HEK293 (cell line): ENCODE measurements around the gene CBX8.

ENCODE experiments used
- CTCF ChIA-PET: fragments of 350-600 bp; formaldehyde crosslinking; extraction: SDS; loops from one replicate; lab custom pipeline; 2021; ENCODE audit warnings: antibody characterized with exemption; lab: Yijun Ruan, JAX
- POLR2A ChIA-PET: fragments of 300-600 bp; formaldehyde crosslinking; extraction: SDS; loops from one replicate; lab custom pipeline; 2020; ENCODE audit warnings: antibody characterized with exemption, inconsistent platforms; lab: Yijun Ruan, JAX
- H3K27ac ChIP-seq: fragments of 200-500 bp; sonication (Bioruptor generic); 2 replicates; pipeline ENCODE4 v1.5.1; 2014; ENCODE audit warnings: low read depth, low read length, control low read depth, inconsistent platforms; ENCODE audit errors: extremely low read depth
- H3K36me3 ChIP-seq, 2 experiments: fragments of 200-500 bp in 1 of 2; sonication (Bioruptor generic) in 1 of 2; 1 replicate in 1 of 2; 2 replicates in 1 of 2; pipeline ENCODE4 v1.5.1; 2014 to 2017; ENCODE audit warnings: inconsistent platforms in 2 of 2, low read length in 2 of 2; ENCODE audit not compliant: control insufficient read depth in 2 of 2, insufficient read depth in 1 of 2
- H3K4me1 ChIP-seq: fragments of 200-500 bp; sonication (Bioruptor generic); 2 replicates; pipeline ENCODE4 v1.5.1; 2014; ENCODE audit warnings: mild to moderate bottlenecking, low read length, inconsistent platforms; ENCODE audit not compliant: control insufficient read depth, insufficient read depth
- H3K4me3 ChIP-seq: 2 replicates; pipeline ENCODE4 v1.5.1; 2011; ENCODE audit warnings: low read depth, mild to moderate bottlenecking, control low read depth, low read length, moderate library complexity
- H3K9me3 ChIP-seq: fragments of 200-500 bp; sonication (Bioruptor generic); 2 replicates; pipeline ENCODE4 v1.5.1; 2014; ENCODE audit warnings: low read depth, low read length, inconsistent platforms; ENCODE audit not compliant: control insufficient read depth, insufficient read depth
- KLF7 ChIP-seq: fragments of 450-650 bp; formaldehyde crosslinking; IDR thresholded peaks from 2 replicates; pipeline ENCODE4 v1.5.1; 2016; ENCODE audit warnings: missing biosample characterization, missing genetic modification characterization, borderline replicate concordance
- MEIS1 ChIP-seq: sonication (generic); formaldehyde crosslinking; IDR thresholded peaks from 2 replicates; pipeline ENCODE4 v1.8.1; 2022; ENCODE audit warnings: missing genetic modification reagents, mild to moderate bottlenecking, borderline replicate concordance
- REPIN1 ChIP-seq: fragments of 450-650 bp; formaldehyde crosslinking; IDR thresholded peaks from 2 replicates; pipeline ENCODE4 v1.5.1; 2017; ENCODE audit warnings: missing biosample characterization, missing genetic modification characterization, low read depth
- SALL2 ChIP-seq: fragments of 450-650 bp; formaldehyde crosslinking; IDR thresholded peaks from 2 replicates; pipeline ENCODE4 v1.5.0; 2017; ENCODE audit warnings: missing biosample characterization, mild to moderate bottlenecking, missing genetic modification characterization, borderline replicate concordance
- SP2 ChIP-seq: fragments of 450-650 bp; formaldehyde crosslinking; IDR thresholded peaks from 2 replicates; pipeline ENCODE4 v1.5.1; 2016; ENCODE audit warnings: missing biosample characterization, missing genetic modification characterization
- SP3 ChIP-seq: fragments of 450-650 bp; formaldehyde crosslinking; IDR thresholded peaks from 2 replicates; pipeline ENCODE4 v1.5.1; 2016; ENCODE audit warnings: missing biosample characterization, missing genetic modification characterization
- ZBTB49 ChIP-seq: fragments of 450-650 bp; formaldehyde crosslinking; IDR thresholded peaks from 2 replicates; pipeline ENCODE4 v1.5.1; 2016; ENCODE audit warnings: missing biosample characterization, missing genetic modification characterization, low read depth
- ZNF18 ChIP-seq: fragments of 450-650 bp; formaldehyde crosslinking; IDR thresholded peaks from 2 replicates; pipeline ENCODE4 v1.5.1; 2016; ENCODE audit warnings: missing biosample characterization, missing genetic modification characterization
- ZNF221 ChIP-seq: fragments of 450-650 bp; formaldehyde crosslinking; IDR thresholded peaks from 2 replicates; pipeline ENCODE4 v1.5.1; 2017; ENCODE audit warnings: missing biosample characterization, missing genetic modification characterization, borderline replicate concordance
- ZNF24 ChIP-seq: fragments of 450-650 bp; formaldehyde crosslinking; IDR thresholded peaks from 2 replicates; pipeline ENCODE4 v1.5.1; 2016; ENCODE audit warnings: missing biosample characterization, missing genetic modification characterization
- ZNF311 ChIP-seq: fragments of 450-650 bp; formaldehyde crosslinking; IDR thresholded peaks from 2 replicates; pipeline ENCODE4 v1.5.1; 2017; ENCODE audit warnings: missing biosample characterization, missing genetic modification characterization, borderline replicate concordance
- ZNF362 ChIP-seq: fragments of 450-650 bp; formaldehyde crosslinking; IDR thresholded peaks from 2 replicates; pipeline ENCODE4 v1.5.1; 2016; ENCODE audit warnings: missing biosample characterization, missing genetic modification characterization
- ZNF394 ChIP-seq: fragments of 450-650 bp; formaldehyde crosslinking; IDR thresholded peaks from 2 replicates; pipeline ENCODE4 v1.5.1; 2016; ENCODE audit warnings: missing biosample characterization, missing genetic modification characterization, mild to moderate bottlenecking, moderate library complexity, borderline replicate concordance
- ZNF404 ChIP-seq: fragments of 450-650 bp; formaldehyde crosslinking; IDR thresholded peaks from 2 replicates; pipeline ENCODE4 v1.5.1; 2017; ENCODE audit warnings: missing biosample characterization, missing genetic modification characterization
- ZNF48 ChIP-seq: fragments of 450-650 bp; formaldehyde crosslinking; IDR thresholded peaks from 2 replicates; pipeline ENCODE4 v1.5.1; 2016; ENCODE audit warnings: missing biosample characterization, missing genetic modification characterization
- ZNF561 ChIP-seq: fragments of 450-650 bp; IDR thresholded peaks from 2 replicates; pipeline ENCODE4 v1.5.1; 2018; ENCODE audit warnings: missing biosample characterization, missing genetic modification characterization, borderline replicate concordance
- ZNF596 ChIP-seq: fragments of 450-650 bp; IDR thresholded peaks from 2 replicates; pipeline ENCODE4 v1.5.0; 2018; ENCODE audit warnings: missing biosample characterization, mild to moderate bottlenecking, missing genetic modification characterization, moderate library complexity
- ZNF624 ChIP-seq: fragments of 450-650 bp; formaldehyde crosslinking; IDR thresholded peaks from 2 replicates; pipeline ENCODE4 v1.5.1; 2017; ENCODE audit warnings: missing biosample characterization, missing genetic modification characterization
- ZNF626 ChIP-seq: fragments of 450-650 bp; sonication (Bioruptor Pico); formaldehyde crosslinking; IDR thresholded peaks from 2 replicates; pipeline ENCODE4 v1.5.1; 2018; ENCODE audit warnings: missing biosample characterization, missing genetic modification characterization, inconsistent platforms
- ZNF658 ChIP-seq: fragments of 450-650 bp; formaldehyde crosslinking; IDR thresholded peaks from 2 replicates; pipeline ENCODE4; 2016; ENCODE audit warnings: missing biosample characterization, missing genetic modification characterization
- ZNF76 ChIP-seq: fragments of 450-650 bp; formaldehyde crosslinking; IDR thresholded peaks from 2 replicates; pipeline ENCODE4; 2016; ENCODE audit warnings: low read depth, missing biosample characterization, missing genetic modification characterization, borderline replicate concordance
- TF ChIP-seq, protein P1 (sequence below): fragments of 450-650 bp; formaldehyde crosslinking; IDR thresholded peaks from 2 replicates; pipeline ENCODE4 v1.5.1; 2017; ENCODE audit warnings: missing biosample characterization, missing genetic modification characterization
- TF ChIP-seq, protein P2 (sequence below): fragments of 450-650 bp; formaldehyde crosslinking; conservative IDR thresholded peaks from 2 replicates; pipeline ENCODE4 v1.5.1; 2016; ENCODE audit warnings: low read depth, missing biosample characterization, missing genetic modification characterization

The CBX8 gene

GRCh38 chr17:79810130-79811010 lies 13.5 kb upstream of the CBX8 start:
- H3K4me1 ChIP-seq, result peaks cover 17% of the 10 kb centered on the region
- ChIA-PET CTCF (interaction anchor here (0.6 to 2.6 kb wide), 20 partner anchors 11 to 165 kb away, joined by 3 to 17 read pairs (median 4); no protein-coding TSS in a partner anchor), POLR2A (interaction anchor here (0.6 to 5.4 kb wide), 14 partner anchors 9 to 1284 kb away, joined by 3 to 74 read pairs (median 6); partner anchors contain the start of genes CBX4 and CBX8)
- no peaks in the 10 kb centered on the region for H3K9me3 ChIP-seq
- peak overlapping the region; percentile 76 for H3K27ac ChIP-seq
- H3K4me3 ChIP-seq, result peak overlapping the region; percentile 37
- H3K36me3 ChIP-seq, result no peaks in the 10 kb centered on the region
- TF ChIP-seq ZNF626 (tag by site-specific recombination) (no peak), SALL2 (tag by site-specific recombination) (no peak), REPIN1 (tag by site-specific recombination) (no peak), ZNF561 (tag by site-specific recombination) (no peak), ZNF48 (tag by site-specific recombination) (no peak), ZBTB49 (tag by site-specific recombination) (no peak), ZNF362 (tag by site-specific recombination) (no peak), SP2 (tag by site-specific recombination) (peak; percentile 33), ZNF404 (tag by site-specific recombination) (no peak), ZNF76 (tag by site-specific recombination) (peak; percentile 79), ZNF221 (tag by site-specific recombination) (no peak), ZNF311 (tag by site-specific recombination) (no peak), ZNF658 (tag by site-specific recombination) (no peak), MEIS1 (no peak), ZNF624 (tag by site-specific recombination) (no peak), ZNF24 (peak; percentile 35; the same call in 1 of the 2 replicates), ZNF18 (tag by site-specific recombination) (no peak), KLF7 (peak; percentile 64), ZNF394 (tag by site-specific recombination) (peak; percentile 11; the same call in 1 of the 2 replicates), SP3 (tag by site-specific recombination) (peak; percentile 21; the same call in 1 of the 2 replicates), ZNF596 (no peak)
- TF ChIP-seq, protein P1, sequence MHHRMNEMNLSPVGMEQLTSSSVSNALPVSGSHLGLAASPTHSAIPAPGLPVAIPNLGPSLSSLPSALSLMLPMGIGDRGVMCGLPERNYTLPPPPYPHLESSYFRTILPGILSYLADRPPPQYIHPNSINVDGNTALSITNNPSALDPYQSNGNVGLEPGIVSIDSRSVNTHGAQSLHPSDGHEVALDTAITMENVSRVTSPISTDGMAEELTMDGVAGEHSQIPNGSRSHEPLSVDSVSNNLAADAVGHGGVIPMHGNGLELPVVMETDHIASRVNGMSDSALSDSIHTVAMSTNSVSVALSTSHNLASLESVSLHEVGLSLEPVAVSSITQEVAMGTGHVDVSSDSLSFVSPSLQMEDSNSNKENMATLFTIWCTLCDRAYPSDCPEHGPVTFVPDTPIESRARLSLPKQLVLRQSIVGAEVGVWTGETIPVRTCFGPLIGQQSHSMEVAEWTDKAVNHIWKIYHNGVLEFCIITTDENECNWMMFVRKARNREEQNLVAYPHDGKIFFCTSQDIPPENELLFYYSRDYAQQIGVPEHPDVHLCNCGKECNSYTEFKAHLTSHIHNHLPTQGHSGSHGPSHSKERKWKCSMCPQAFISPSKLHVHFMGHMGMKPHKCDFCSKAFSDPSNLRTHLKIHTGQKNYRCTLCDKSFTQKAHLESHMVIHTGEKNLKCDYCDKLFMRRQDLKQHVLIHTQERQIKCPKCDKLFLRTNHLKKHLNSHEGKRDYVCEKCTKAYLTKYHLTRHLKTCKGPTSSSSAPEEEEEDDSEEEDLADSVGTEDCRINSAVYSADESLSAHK (tag by site-specific recombination), result 0 out of 2 replicates have a peak, but pooled peaks have one; percentile 15
- TF ChIP-seq, protein P2, sequence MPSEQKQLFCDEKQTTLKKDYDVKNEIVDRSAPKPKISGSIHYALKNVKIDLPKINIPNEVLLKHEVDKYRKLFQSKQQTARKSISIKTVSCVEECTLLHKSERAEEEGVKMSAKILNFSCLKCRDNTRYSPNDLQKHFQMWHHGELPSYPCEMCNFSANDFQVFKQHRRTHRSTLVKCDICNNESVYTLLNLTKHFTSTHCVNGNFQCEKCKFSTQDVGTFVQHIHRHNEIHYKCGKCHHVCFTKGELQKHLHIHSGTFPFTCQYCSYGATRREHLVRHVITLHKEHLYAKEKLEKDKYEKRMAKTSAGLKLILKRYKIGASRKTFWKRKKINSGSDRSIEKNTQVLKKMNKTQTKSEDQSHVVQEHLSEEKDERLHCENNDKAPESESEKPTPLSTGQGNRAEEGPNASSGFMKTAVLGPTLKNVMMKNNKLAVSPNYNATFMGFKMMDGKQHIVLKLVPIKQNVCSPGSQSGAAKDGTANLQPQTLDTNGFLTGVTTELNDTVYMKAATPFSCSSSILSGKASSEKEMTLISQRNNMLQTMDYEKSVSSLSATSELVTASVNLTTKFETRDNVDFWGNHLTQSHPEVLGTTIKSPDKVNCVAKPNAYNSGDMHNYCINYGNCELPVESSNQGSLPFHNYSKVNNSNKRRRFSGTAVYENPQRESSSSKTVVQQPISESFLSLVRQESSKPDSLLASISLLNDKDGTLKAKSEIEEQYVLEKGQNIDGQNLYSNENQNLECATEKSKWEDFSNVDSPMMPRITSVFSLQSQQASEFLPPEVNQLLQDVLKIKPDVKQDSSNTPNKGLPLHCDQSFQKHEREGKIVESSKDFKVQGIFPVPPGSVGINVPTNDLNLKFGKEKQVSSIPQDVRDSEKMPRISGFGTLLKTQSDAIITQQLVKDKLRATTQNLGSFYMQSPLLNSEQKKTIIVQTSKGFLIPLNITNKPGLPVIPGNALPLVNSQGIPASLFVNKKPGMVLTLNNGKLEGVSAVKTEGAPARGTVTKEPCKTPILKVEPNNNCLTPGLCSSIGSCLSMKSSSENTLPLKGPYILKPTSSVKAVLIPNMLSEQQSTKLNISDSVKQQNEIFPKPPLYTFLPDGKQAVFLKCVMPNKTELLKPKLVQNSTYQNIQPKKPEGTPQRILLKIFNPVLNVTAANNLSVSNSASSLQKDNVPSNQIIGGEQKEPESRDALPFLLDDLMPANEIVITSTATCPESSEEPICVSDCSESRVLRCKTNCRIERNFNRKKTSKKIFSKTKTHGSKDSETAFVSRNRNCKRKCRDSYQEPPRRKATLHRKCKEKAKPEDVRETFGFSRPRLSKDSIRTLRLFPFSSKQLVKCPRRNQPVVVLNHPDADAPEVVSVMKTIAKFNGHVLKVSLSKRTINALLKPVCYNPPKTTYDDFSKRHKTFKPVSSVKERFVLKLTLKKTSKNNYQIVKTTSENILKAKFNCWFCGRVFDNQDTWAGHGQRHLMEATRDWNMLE (tag by site-specific recombination), result no peak
